CD4-positive, alpha-beta T cell treated with Interferon alpha-2 for 1 hour (primary cell): ENCODE results near the gene SGSM1.
"Not testable (repeated sequence)": the region's sequence is repeated elsewhere in the genome, so short reads cannot be mapped to it uniquely, and the experiment has no call there.

Experiments
- DNase-seq, 2 donors: peaks; one replicate each; pipeline ENCODE4 v3.0.0-alpha.2; 2020 to 2022

Gene SGSM1

GRCh38 chr22:24807284-24807950, 1.4 kb downstream of the SGSM1 start:
- DNase-seq: no peak

- no peak for DNase-seq
Observed at GRCh38 chr22:24809331-24809730, 3.3 kb downstream of the SGSM1 start.

- DNase-seq: no peak
Observed at GRCh38 chr22:24810043-24810749, 4.2 kb downstream of the SGSM1 start.

- no peak for DNase-seq
Observed at GRCh38 chr22:24812950-24813775, 7.2 kb downstream of the SGSM1 start.

GRCh38 chr22:24813861-24814770, 8.1 kb downstream of the SGSM1 start:
- DNase-seq: no peak

- no peak for DNase-seq
Observed at GRCh38 chr22:24816806-24817205, 10.8 kb downstream of the SGSM1 start.

GRCh38 chr22:24819487-24819886, 13.5 kb downstream of the SGSM1 start:
- DNase-seq: no peak

GRCh38 chr22:24819911-24820461, 14.0 kb downstream of the SGSM1 start:
- DNase-seq: no peak

- DNase-seq: no peak
Observed at GRCh38 chr22:24822471-24822870, 16.5 kb downstream of the SGSM1 start.

GRCh38 chr22:24823787-24824186, 17.8 kb downstream of the SGSM1 start:
- DNase-seq: no peak

GRCh38 chr22:24824250-24824649, 18.2 kb downstream of the SGSM1 start:
- DNase-seq: no peak

GRCh38 chr22:24824915-24825314, 18.9 kb downstream of the SGSM1 start:
- no peak for DNase-seq

- no peak for DNase-seq
Observed at GRCh38 chr22:24826710-24827285, 20.8 kb downstream of the SGSM1 start.

- DNase-seq: no peak
Observed at GRCh38 chr22:24827296-24827695, 21.3 kb downstream of the SGSM1 start.

- DNase-seq: no peak
Observed at GRCh38 chr22:24830205-24830979, 24.4 kb downstream of the SGSM1 start.

GRCh38 chr22:24831687-24832086, 25.7 kb downstream of the SGSM1 start:
- DNase-seq: no peak

GRCh38 chr22:24833881-24834495, 28.0 kb downstream of the SGSM1 start:
- no peak for DNase-seq

GRCh38 chr22:24834845-24835570, 29.0 kb downstream of the SGSM1 start:
- DNase-seq: no peak

GRCh38 chr22:24836282-24836681, 30.3 kb downstream of the SGSM1 start:
- DNase-seq: no peak

GRCh38 chr22:24837517-24837916, 31.5 kb downstream of the SGSM1 start:
- DNase-seq: not testable (repeated sequence)
